Panc1 (cell line): ENCODE data around the gene FARP1.

Experiments used
- CTCF ChIP-seq: fragments of 450-650 bp; IDR thresholded peaks from 2 replicates; pipeline ENCODE4 v1.5.1; 2017; ENCODE audit warnings: mild to moderate bottlenecking
- POLR2AphosphoS5 ChIP-seq: IDR thresholded peaks from 2 replicates; pipeline ENCODE4 v1.6.1; 2012; ENCODE audit warnings: mild to moderate bottlenecking, low read depth, low read length, moderate library complexity
- REST ChIP-seq, 2 experiments: IDR thresholded peaks; 2 replicates each; pipeline ENCODE4 v1.6.1; 2011 to 2012; ENCODE audit warnings: low read depth in 2 of 2, control low read depth in 1 of 2, low read length in 1 of 2, mild to moderate bottlenecking in 1 of 2, moderate library complexity in 1 of 2; ENCODE audit not compliant: insufficient read depth in 1 of 2
- SIN3A ChIP-seq: IDR thresholded peaks from 2 replicates; pipeline ENCODE4 v1.6.1; 2012; ENCODE audit warnings: low read depth, mild to moderate bottlenecking, low read length, moderate library complexity, borderline replicate concordance; ENCODE audit not compliant: insufficient read depth
- TCF7L2 ChIP-seq: IDR thresholded peaks from 2 replicates; pipeline ENCODE4 v1.6.1; 2011; ENCODE audit warnings: mild to moderate bottlenecking, low read depth, low read length, inconsistent platforms

- TF ChIP-seq CTCF (no peak), REST (IDR thresholded peaks at IDR 0.05; ENCODE audit: insufficient read depth in 1 of 2, low read depth in 2 of 2, low read length in 1 of 2) (no peak), TCF7L2 (no peak), POLR2AphosphoS5 (no peak), SIN3A (no peak)
Observed at GRCh38 chr13:98242403-98242802, 99.5 kb downstream of the FARP1 start.
